Astrocyte (in vitro differentiated cells and primary cell): ENCODE data around the gene SCTR. TPM values are rescaled to one million over a fixed set of nuclear protein-coding genes. Genes with fewer than 3 reads are reported as not detected.

ENCODE experiments used
- DNase-seq: peaks from one replicate; pipeline ENCODE4 v3.0.0-alpha.2; 2010; ENCODE audit warnings: low read depth
- FAIRE-seq: peaks from 2 replicates; lab custom pipeline; 2011; peaks lifted over from hg19 to GRCh38; lab: Jason Lieb, UNC
- H2AFZ ChIP-seq: 2 replicates; pipeline ENCODE4 v1.6.0; 2012; ENCODE audit warnings: low read depth, low read length, inconsistent platforms
- H3K27ac ChIP-seq: 2 replicates; pipeline ENCODE4 v1.5.1; 2011; ENCODE audit warnings: low read depth, low read length, inconsistent platforms
- H3K27me3 ChIP-seq: 2 replicates; pipeline ENCODE4 v1.6.0; 2011; ENCODE audit warnings: low read length, inconsistent platforms; ENCODE audit not compliant: insufficient read depth
- H3K36me3 ChIP-seq: 2 replicates; pipeline ENCODE4 v1.5.1; 2011; ENCODE audit warnings: low read length, inconsistent platforms; ENCODE audit not compliant: insufficient read depth
- H3K4me1 ChIP-seq: 2 replicates; pipeline ENCODE4 v1.5.1; 2011; ENCODE audit warnings: low read length, inconsistent platforms; ENCODE audit not compliant: insufficient read depth
- H3K4me2 ChIP-seq: 2 replicates; pipeline ENCODE4 v1.6.0; 2012; ENCODE audit warnings: low read length, inconsistent platforms
- H3K4me3 ChIP-seq: 2 replicates; pipeline ENCODE4 v1.5.1; 2011; ENCODE audit warnings: low read depth, mild to moderate bottlenecking, low read length, inconsistent platforms; ENCODE audit not compliant: insufficient read depth
- H3K79me2 ChIP-seq: 2 replicates; pipeline ENCODE4 v1.6.0; 2012; ENCODE audit warnings: mild to moderate bottlenecking, low read length, inconsistent platforms; ENCODE audit not compliant: insufficient read depth
- H3K9ac ChIP-seq: 2 replicates; pipeline ENCODE4 v1.6.0; 2012; ENCODE audit warnings: mild to moderate bottlenecking, low read length, inconsistent platforms
- H3K9me3 ChIP-seq: 2 replicates; pipeline ENCODE4 v1.5.1; 2012; ENCODE audit warnings: low read depth, mild to moderate bottlenecking, low read length, inconsistent platforms; ENCODE audit not compliant: insufficient read depth
- H4K20me1 ChIP-seq: 2 replicates; pipeline ENCODE4 v1.6.0; 2012; ENCODE audit warnings: low read length, inconsistent platforms; ENCODE audit not compliant: insufficient read depth
- H3K27ac Mint-ChIP-seq: one replicate; pipeline ENCODE4 v1.8.0; 2021; ENCODE audit warnings: mild to moderate bottlenecking, mixed read lengths; ENCODE audit not compliant: unreplicated experiment
- H3K27me3 Mint-ChIP-seq: one replicate; pipeline ENCODE4 v1.8.0; 2021; ENCODE audit warnings: low read depth, mixed read lengths; ENCODE audit not compliant: unreplicated experiment
- H3K36me3 Mint-ChIP-seq: one replicate; pipeline ENCODE4 v1.8.0; 2021; ENCODE audit warnings: low read depth, mixed read lengths; ENCODE audit not compliant: unreplicated experiment
- H3K4me1 Mint-ChIP-seq: one replicate; pipeline ENCODE4 v1.8.0; 2021; ENCODE audit warnings: low read depth, mixed read lengths; ENCODE audit not compliant: unreplicated experiment
- H3K4me3 Mint-ChIP-seq: one replicate; pipeline ENCODE4 v1.8.0; 2021; ENCODE audit warnings: mild to moderate bottlenecking, moderate library complexity, mixed read lengths; ENCODE audit not compliant: unreplicated experiment
- H3K9me3 Mint-ChIP-seq: one replicate; pipeline ENCODE4 v1.8.0; 2021; ENCODE audit warnings: mild to moderate bottlenecking, mixed read lengths; ENCODE audit not compliant: unreplicated experiment
- EZH2 ChIP-seq: IDR thresholded peaks from 2 replicates; pipeline ENCODE4 v1.6.1; 2012; ENCODE audit warnings: mild to moderate bottlenecking, low read length, inconsistent platforms; ENCODE audit not compliant: insufficient read depth
- total RNA-seq: library from RNA; stranded (reverse); gene quantifications from 2 replicates; pipeline ENCODE4 v1.2.1, GENCODE V29; 2021
- TF ChIP-seq, protein P1 (sequence below): IDR thresholded peaks from 2 replicates; pipeline ENCODE4 v1.5.1; 2011; ENCODE audit warnings: low read depth, mild to moderate bottlenecking, inconsistent platforms, low read length, moderate library complexity; ENCODE audit not compliant: insufficient read depth

SCTR gene
- total RNA-seq, 1 donor from 2014 or later: not detected

DNA sequence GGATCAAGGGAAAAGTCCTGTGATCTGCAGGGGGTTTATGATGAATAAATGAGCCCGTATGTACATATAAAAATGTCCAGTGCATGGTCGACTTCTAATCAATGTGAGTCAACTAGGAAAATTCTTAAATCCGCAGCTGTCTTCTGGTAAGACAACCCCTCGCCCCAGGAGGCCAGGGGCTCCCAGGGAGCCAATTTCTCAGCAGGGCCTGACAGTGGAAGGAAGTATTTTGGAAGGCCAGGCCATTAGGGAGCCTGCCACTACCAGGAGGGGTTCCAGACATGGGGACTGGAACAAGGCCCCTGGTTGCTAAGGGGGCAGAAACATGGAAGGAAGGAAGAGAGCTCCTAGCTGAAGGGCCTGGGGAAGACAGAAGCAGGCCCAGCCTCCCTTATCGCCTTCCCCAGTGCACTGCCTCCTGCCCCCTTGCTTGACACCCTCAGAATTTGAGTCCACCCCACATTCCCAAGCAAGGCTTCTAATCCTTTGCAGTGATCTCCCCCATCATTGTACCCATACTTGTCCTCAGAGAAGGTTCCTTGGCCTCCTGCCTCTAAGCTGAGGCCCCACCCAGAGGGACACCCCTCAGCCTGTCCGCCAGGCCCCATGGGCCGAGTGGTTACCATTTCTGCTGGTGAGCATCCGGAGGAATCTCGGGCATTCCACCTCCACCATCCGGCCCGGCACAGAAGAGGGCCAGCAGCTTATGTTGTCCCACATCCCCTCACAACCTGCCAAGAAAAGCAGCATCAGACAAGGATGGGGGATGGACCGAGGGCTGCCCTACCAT is 45.9 kb downstream of the SCTR start:
- no peaks in the 10 kb centered on the region for H4K20me1 ChIP-seq
- H3K4me3 ChIP-seq: no peak overlapping the region
- H3K27me3 ChIP-seq: peaks cover 5% of the 10 kb centered on the region
- DNase-seq (no peak), FAIRE-seq (no peak)
- H3K4me3 Mint-ChIP-seq: no peak overlapping the region
- no peak overlapping the region for H2AFZ ChIP-seq
- H3K27ac Mint-ChIP-seq: no peak overlapping the region
- no peaks in the 10 kb centered on the region for H3K36me3 Mint-ChIP-seq
- no peak overlapping the region for H3K9ac ChIP-seq
- H3K27me3 Mint-ChIP-seq: peaks cover 43% of the 10 kb centered on the region
- no peaks in the 10 kb centered on the region for H3K36me3 ChIP-seq
- no peak overlapping the region for H3K27ac ChIP-seq
- H3K9me3 ChIP-seq: no peaks in the 10 kb centered on the region
- H3K4me2 ChIP-seq: no peak overlapping the region
- no peaks in the 10 kb centered on the region for H3K79me2 ChIP-seq
- no peaks in the 10 kb centered on the region for H3K9me3 Mint-ChIP-seq
- H3K4me1 ChIP-seq: peaks cover 3% of the 10 kb centered on the region
- TF ChIP-seq, protein P1, sequence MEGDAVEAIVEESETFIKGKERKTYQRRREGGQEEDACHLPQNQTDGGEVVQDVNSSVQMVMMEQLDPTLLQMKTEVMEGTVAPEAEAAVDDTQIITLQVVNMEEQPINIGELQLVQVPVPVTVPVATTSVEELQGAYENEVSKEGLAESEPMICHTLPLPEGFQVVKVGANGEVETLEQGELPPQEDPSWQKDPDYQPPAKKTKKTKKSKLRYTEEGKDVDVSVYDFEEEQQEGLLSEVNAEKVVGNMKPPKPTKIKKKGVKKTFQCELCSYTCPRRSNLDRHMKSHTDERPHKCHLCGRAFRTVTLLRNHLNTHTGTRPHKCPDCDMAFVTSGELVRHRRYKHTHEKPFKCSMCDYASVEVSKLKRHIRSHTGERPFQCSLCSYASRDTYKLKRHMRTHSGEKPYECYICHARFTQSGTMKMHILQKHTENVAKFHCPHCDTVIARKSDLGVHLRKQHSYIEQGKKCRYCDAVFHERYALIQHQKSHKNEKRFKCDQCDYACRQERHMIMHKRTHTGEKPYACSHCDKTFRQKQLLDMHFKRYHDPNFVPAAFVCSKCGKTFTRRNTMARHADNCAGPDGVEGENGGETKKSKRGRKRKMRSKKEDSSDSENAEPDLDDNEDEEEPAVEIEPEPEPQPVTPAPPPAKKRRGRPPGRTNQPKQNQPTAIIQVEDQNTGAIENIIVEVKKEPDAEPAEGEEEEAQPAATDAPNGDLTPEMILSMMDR: no peak
- no peak for TF ChIP-seq EZH2
- H3K4me1 Mint-ChIP-seq: no peaks in the 10 kb centered on the region

DNA sequence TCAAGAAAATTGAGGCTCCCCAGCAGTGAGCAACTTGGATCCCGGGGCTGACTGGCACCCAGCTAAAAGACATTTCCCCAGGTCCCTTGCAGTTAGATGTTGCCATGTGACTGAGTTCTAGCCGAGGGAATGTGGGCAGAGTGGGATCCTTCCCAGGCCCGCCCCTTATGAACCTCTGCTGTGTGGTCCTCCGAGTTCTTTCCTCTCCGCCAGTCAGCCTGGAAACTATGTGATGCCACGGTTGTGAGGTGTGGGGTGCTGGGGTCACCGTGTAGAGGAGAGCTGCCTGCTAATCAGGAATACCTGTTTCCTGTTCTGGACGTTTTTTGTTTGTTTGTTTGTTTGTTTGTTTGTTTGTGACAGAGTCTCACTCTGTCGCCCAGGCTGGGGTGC is 47.2 kb downstream of the SCTR start:
- Mint-ChIP-seq H3K27ac (no peak overlapping the region), H3K27me3 (peaks cover 51% of the 10 kb centered on the region), H3K36me3 (no peaks in the 10 kb centered on the region), H3K4me3 (no peak overlapping the region), H3K4me1 (no peaks in the 10 kb centered on the region), H3K9me3 (no peaks in the 10 kb centered on the region)
- no peak for DNase-seq
- Histone ChIP-seq H3K36me3 (no peaks in the 10 kb centered on the region), H3K79me2 (no peaks in the 10 kb centered on the region), H3K4me2 (no peak overlapping the region), H3K27ac (no peak overlapping the region), H3K4me3 (no peak overlapping the region), H3K9ac (no peak overlapping the region), H3K4me1 (peaks cover 3% of the 10 kb centered on the region), H2AFZ (no peak overlapping the region), H4K20me1 (no peaks in the 10 kb centered on the region), H3K27me3 (peaks cover 5% of the 10 kb centered on the region), H3K9me3 (no peaks in the 10 kb centered on the region)
- TF ChIP-seq, protein P1: no peak
- TF ChIP-seq EZH2: no peak
- no peak for FAIRE-seq
